HL-60 (cell line): ENCODE results near the gene SLC2A9.

Experiments
- CTCF ChIP-seq: IDR thresholded peaks from one replicate; pipeline ENCODE4 v1.5.1; 2011; ENCODE audit warnings: low read length, control low read depth, inconsistent platforms; ENCODE audit not compliant: insufficient read depth
- POLR2AphosphoS5 ChIP-seq: IDR thresholded peaks from 2 replicates; pipeline ENCODE4 v1.6.1; 2012; ENCODE audit warnings: low read depth
- REST ChIP-seq: IDR thresholded peaks from 2 replicates; pipeline ENCODE4 v1.6.1; 2012; ENCODE audit warnings: low read depth; ENCODE audit not compliant: insufficient replicate concordance

- TF ChIP-seq CTCF (no peak), POLR2AphosphoS5 (no peak), REST (no peak)
These were observed 1.2 kb upstream of the SLC2A9 start for GRCh38 chr4:10022346-10023049.
